ENCODE measurements around the gene HMOX1.
"Not testable (repeated sequence)": the region's sequence is repeated elsewhere in the genome, so short reads cannot be mapped to it uniquely, and the experiment has no call there.

Gene HMOX1

DNA sequence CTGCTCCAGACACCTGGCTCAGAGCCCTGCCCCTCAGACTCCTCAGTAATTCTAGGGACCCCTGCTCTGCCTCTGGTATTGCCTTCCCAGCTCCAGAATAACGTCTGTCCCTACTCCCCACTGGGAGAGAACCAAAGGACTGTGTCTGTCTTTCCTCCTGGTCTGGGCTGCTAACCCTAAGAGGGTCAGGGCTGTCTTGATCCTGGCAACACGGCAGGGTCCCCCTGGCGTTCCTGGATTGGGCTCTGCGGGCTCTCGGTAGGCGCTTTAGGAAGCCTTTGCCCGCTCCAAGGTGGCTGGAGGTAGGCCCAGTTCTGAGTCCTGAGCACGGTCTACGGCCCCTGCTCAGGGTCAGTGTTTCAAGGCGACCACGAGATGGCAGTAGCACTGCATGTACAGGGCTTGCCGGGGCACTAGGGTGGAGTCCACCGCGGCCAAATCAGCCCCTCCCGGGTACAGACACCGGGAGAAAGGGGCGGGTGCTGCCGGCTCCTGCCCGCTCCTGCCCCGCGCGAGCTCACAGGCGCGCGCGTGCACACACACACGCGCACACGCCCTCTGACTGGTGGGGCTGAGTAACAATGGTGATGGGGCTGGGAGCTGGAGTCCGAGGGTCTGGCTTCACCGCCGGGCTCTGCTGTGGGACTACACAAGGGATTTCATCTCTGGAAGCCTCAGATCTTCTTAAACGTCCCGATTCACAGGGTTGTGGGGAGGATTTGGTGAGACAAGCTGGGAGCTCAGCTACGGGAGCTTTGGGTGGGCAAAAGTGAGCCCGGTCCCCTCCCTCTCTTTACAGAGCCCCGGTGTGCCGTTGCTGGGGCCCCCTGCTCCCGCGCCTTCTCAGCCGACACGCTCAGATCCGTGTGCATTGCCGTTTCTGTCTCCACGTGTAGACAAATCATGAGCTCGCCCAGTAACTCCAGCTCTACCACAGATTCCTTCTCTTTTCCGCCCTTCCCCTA, 30.1 kb upstream of the HMOX1 start:
- peak; percentile 90 for DNase-seq (ENCODE audit: low spot score)

DNA sequence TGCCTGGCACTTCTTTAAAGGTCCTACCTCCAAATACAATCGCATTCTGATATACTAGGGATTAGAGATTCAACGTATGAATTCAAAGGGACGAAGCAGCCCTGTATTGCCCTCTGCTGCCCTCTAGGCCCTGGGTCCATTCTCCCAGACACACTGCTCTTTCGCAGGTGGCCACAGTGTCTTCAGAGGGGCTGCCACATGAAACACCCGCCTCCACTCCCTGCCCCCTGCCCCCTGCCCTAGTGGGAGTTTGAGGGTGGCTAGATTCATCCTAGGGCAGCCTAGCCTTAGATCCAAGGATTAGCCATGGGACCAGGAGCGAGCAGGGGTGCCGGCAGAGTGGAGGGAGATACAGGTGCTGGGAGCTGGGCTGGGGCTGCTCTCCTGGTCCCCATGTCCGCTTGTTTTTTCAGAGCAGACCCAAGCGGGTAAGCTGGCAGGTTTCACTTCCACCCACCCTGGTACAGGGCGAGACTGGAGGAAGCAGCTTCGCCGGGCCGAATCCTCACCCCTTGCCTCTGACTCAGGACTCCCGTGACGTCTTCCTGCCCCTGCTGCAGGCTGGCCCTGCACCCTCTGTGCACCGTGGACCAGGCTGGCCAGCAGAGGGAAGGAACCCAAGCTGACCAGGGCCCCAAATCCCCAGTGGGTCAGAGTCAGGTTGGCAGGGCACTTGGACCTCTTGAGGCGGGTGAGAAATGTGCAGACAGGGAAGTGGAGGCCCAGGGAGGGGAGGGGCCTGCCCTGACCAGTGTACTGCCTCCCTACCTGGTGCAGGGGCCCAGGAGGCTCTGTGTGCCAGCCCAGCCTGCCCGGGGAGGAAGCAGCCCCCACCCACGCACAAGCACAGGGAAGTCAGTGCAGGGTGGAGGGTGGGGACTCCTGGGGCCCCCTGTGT, 28.4 kb upstream of the HMOX1 start:
- DNase-seq (ENCODE audit: low spot score): peak; percentile 39

DNA sequence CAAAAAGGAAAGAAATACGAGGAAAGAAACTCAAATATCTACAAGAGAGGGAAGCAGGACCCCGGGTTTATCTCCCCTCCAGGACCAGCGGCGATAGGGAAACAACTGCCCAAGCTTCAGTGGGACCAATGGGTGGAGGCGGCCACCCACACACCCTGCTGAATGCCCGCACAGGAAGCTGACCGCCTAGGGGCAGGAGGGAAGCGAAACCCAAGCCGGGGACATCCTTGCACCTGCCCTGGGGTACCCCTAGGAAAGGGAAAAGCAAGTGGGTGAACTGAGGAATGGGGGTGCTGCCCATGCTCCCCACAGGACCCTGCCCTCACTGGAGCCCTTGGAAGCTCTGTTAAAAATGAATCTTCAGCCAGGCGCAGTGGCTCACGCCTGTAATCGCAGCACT, 27.6 kb upstream of the HMOX1 start:
- no peak for DNase-seq (ENCODE audit: low spot score)

DNA sequence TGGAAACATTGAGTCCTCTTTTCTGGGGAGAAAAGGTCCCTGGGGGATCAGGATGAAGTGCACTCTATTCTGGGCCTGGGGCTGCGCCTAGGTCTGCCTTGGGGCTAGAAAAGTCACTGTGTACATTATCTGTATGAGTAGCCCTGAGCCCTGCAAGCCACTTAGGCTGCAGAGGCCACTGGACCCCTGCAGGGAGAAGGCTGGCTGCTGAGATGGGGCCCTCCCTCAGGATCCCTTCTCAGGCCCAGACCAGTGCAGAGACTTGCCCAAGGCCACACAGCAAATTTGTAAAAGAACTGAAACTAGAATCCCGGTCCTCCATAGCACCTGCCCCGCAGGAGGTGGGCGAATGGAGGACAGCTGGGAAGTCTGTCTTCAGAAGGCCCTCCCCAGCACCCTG, 26.8 kb upstream of the HMOX1 start:
- DNase-seq (ENCODE audit: low spot score): no peak

DNA sequence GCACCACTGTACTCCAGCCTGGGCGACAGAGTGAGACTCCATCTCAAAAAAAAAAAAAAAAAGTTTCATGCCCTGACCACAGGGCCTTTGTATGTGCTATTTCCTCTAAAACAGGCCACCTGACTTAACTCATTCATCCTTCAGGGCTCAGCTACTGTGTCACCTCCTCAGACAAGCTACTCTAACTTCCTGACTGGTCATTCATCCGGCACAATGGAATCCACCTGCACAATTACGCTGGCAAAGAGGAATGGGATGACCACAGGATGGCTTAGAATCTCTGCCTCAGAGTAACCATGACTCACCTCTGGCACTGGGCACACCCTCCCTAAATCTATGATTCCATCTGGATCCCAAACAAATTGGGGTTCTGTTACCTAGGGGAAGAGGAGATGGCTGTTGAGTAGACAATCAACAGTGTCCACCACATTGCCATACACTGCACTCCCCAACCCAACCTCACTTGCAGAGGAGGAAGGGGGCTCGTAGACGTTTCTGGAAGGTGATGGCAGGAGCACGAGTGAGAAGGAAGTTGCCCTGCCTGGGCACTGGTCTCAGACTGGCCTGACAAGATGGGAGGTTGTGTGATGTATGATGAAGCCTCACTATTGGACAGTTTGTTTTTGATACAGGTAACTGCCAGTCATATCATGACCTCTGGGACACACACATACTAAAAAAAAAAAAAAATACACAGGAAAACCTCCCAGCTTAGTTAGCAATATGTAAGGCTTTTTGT, 22.8 kb upstream of the HMOX1 start:
- DNase-seq (ENCODE audit: low spot score): no peak

DNA sequence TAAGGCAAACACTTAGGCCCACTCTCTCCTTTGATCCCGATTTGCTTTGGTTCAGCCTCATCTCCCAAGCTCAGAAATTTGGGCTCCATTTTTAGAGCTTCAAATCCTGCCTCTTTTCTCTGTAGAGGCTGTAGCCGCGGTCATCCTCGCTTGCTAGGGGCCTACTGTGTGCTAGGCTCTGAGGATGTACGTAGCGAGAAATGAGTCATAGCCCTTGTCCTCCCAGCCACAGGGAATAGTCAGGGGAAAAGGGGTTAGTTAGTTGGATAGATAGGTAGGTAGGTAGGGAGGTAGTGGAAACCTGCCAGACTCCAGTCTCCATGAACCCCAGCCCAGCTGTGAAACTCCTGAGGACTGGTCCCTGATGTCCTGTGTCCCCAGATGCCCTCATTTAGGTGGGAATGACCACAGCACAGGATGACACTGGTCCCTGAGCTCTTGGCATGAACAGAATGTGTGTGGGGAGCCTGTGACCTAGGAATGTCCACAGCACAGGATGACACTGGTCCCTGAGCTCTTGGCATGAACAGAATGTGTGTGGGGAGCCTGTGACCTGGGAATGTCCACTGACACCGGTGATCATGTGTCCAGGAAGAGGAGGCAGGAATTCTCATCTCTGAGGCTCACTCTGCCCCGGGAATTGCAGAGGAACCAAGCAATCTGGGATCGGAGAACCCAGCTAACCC, 21.4 kb upstream of the HMOX1 start:
- no peak for DNase-seq (ENCODE audit: low spot score)

DNA sequence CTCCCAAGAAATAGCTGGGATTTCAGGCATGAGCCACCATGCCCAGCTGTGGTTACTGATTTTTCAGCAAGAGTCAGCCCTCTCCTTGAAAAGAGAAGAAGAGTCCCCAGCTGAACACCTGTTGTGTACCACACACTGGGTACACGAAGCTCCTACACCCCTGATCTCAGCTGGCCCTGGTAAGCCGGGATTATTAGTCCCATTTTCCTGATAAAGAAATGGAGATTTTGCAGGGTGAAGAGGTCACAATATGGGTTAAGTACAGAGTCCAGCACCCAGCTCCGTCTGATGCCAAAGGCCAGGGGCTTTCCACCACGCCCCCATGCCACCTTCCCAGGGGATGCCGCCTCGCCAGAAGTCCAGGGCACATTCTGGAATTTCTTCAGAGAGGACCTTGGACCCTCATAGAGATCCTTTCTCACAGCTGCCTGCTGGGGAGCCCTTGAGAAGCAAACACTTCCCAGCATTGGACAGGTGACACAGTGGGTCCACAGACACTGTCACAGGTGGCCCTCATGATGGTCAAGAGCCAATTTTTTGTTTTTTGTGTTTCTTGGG, 19.8 kb upstream of the HMOX1 start:
- DNase-seq (ENCODE audit: low spot score): no peak

DNA sequence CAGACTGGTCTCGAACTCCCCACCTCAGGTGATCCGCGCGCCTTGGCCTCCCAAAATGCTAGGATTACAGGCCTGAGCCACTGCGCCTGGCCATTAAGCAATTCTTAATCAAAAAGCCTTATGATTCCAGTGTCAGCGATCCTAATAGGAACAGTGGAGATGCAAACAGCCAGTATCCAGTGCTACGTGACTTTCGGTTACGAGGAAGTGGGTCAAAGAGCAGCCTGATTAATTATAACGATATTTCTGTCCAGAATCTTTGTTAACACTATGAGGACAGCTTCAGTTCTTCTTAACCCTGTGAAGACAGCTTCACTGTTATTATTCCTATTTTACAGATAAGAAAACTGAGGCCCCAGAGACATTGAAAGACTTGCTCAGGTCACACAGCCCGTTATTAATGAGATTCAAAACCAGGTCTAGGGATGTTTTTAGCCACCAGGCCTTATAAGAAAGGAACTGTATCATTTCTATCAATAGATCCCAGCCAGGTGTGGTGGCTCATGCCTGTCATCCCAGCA, 17.3 kb upstream of the HMOX1 start:
- DNase-seq (ENCODE audit: low spot score): no peak

DNA sequence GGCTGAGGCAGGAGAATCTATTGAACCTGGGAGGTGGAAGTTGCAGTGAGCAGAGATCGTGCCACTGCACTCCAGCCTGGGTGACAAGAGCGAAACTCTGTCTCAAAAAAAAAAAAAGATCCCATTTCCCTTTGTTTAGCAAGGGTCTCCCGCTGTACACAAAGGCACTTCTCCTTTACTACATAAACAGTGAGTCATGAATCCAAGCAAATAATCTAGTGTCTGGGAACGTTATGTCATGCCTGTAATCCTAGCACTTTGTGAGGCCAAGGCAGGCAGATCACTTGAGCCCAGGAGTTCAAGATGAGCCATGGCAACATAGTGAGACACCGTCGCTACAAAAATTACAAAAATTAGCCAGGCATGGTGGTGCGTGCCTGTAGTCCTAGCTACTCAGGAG, 16.7 kb upstream of the HMOX1 start:
- DNase-seq (ENCODE audit: low spot score): not testable (repeated sequence)

DNA sequence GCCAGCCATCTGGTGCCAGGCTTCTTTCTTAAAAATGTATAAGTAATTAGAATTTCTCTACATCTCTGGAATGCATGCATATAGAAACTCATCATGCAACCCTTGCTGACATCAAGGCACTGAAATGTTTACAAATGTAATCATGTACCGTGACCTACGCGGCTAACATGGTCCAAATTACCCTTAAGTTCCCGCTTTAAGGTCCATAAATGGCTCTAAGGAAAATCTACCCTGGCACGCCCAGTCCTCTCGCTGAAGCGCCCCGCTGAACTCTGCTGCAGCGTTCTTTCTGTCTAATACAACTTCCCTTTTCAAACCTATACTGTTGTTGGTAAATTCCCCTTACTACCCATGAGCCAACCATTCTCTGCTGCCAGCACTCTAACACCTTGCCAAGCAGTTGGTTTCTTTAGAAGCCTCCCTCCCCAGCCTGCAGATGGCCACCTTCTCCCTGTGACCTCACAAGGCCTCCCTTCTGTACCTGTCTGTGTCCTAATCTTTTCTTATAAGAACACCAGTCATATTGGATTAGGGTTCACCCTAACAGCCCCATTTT, 13.5 kb upstream of the HMOX1 start:
- peak; percentile 54 for DNase-seq (ENCODE audit: low spot score)

DNA sequence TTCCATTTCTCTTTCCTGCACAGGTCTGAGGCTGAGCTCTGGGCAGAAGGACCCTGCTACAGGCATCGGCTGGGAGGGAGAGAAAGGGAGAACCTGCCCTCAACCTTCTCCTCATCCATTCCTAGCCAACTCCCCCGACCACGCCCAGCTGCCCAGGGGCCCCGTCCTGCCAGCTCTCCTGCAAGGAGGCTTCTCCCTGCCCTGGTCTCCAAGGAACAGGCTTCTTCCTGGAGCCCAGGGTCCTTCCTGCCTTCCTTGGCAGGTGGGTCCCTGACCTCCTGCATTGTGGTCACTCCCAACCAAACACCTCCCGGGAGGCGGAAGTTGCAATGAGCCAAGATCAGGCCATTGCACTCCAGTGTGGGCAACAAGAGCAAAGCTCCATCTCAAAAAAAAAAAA, 12.5 kb upstream of the HMOX1 start:
- DNase-seq (ENCODE audit: low spot score): no peak

DNA sequence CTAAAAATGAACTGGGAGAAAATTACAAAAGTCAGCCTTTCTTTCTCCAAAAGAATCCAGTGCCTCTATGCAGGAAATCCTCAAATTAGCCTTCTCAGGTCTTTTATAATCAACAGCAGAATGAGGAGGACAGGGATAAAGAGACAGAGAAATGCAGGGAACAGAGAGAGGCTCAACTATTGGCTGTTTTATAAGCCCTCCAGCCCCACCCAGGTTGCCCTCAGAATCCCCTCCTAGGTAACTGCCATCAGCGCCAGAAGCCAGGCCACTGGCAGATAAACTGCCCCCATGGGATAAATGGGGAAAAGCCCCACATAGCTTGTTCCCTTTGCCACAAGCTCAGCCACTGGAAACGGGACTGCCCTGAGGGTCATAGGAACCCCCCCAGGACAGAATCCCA, 10.9 kb upstream of the HMOX1 start:
- no peak for DNase-seq (ENCODE audit: low spot score)

DNA sequence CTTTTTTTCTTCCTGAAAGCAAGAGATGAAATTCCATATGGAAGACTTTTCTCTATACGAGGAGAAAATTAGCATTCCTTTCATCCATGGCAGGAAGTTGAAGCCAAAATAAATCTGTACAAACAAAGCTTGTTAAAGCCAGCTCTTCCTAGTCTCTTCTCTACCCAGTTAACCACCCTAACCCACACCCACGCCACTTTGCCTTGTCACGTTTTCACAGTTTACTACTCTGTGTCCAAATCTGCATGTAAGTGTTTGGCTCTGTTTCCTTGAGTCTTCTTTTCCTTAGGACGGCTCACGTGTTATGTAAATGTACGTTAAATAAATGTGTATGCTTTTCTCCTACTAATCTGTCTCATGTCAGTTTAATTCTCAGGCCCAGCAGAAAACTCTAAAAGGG, 7.1 kb upstream of the HMOX1 start:
- DNase-seq (ENCODE audit: low spot score): peak; percentile 42

DNA sequence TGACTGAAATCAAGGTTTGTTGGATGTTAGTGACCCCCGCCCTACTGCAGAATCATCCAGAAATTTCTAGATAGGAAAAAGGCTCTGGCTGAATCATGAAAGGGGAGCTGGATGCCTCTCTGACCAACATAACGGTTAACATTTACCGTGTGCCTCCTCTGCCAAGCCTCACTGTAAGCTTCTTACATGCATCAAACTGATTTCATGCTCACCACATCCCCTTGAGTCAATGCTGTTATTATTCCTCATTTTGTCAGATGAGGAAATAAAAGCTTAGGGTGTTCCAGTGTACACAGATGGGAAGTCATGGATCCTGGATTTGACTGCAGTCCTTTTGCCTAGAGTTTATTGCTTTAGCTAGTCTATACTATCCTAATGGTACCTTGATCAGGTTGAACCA, 5.9 kb upstream of the HMOX1 start:
- no peak for DNase-seq (ENCODE audit: low spot score)

DNA sequence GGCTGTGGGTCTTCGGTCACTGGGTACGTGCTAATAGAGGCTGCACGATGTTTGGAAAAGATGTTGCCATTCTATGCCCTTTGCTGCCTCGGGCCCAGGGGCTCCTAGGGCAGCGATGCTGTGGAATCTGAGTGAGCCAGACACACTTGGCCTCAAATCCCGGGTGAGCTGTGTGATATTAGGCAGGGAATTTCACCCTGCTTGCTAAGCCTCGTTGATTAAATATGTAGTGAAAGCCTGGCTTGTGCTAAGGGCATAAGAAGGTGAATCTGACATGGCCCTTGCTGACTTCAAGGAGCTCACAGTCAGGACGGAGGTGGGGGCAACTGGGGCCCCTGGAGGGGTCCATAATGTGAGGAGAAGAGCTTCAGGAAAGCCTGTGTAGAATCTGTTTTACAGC, 5.4 kb upstream of the HMOX1 start:
- DNase-seq (ENCODE audit: low spot score): no peak

DNA sequence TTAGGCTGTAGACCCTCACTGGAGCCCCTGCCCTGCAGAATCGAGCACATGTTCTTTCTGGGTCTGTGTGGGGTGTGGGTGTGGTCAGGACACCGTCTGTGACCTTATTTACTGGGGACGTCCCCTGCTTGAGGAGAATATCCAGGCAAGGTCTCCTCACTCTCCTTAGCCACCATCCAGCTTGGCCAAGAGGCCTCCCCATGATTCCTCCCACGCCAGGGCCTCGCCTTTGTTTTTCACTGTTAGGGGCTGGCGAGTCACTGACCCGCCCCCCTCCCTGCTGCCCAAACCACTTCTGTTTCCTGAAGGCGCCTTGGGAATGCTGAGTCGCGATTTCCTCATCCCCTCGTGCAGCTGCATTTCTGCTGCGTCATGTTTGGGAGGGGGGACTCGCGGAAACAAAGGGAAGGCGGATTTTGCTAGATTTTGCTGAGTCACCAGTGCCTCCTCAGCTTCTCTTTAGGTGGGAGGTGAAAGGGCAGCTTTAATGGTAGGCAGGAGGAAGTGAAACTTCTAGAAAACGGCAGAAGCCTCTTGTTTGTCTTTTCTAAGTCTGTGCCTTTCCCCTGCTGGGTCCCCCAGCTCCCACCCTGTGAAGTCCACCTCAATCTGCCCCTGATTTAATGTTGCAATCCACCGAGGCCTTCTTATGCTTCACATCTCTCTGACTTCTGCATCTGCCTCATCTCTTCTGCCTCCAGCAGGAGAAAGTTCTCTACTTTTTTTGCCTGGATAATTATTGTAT, 4.0 kb upstream of the HMOX1 start:
- peak; percentile 63 for DNase-seq (ENCODE audit: low spot score)

DNA sequence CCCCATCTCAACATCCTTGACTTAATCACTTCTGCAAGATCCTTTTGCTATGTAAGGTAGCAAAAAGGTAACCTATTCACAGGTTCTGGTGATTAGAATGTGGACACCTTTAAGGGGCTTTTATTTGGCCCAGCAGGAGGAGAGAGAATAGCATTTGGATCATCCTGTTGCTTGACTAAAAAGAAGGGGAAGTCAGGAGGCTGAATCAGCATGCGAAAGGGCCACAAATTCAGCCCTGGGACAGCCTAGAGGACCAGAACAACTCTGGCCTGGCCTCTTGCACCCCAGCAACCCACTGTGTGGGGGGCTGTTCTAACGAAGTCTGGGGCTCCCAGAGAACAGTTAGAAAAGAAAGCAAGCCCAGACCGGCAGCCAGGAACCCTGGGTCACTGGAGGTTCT, 3.2 kb upstream of the HMOX1 start:
- DNase-seq (ENCODE audit: low spot score): no peak

DNA sequence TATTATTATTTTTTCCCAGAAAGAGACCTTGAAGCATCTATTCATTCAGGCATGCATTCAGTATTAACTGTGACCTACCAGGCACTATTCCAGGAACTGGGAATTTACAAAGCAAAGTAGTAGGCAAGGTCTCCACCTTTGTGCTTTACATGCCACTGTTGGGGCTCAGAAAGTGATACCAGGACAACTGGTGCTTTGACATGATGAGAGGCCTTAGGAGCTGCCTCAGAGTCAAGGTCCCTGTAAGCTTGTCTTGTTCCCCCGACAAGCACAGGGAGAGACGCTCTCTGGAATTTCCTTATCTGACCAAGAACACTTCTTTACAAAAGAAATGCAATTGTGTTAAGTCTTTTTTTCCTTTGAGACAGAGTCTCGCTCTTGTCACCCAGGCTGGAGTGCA, 2.3 kb upstream of the HMOX1 start:
- DNase-seq (ENCODE audit: low spot score): no peak

DNA sequence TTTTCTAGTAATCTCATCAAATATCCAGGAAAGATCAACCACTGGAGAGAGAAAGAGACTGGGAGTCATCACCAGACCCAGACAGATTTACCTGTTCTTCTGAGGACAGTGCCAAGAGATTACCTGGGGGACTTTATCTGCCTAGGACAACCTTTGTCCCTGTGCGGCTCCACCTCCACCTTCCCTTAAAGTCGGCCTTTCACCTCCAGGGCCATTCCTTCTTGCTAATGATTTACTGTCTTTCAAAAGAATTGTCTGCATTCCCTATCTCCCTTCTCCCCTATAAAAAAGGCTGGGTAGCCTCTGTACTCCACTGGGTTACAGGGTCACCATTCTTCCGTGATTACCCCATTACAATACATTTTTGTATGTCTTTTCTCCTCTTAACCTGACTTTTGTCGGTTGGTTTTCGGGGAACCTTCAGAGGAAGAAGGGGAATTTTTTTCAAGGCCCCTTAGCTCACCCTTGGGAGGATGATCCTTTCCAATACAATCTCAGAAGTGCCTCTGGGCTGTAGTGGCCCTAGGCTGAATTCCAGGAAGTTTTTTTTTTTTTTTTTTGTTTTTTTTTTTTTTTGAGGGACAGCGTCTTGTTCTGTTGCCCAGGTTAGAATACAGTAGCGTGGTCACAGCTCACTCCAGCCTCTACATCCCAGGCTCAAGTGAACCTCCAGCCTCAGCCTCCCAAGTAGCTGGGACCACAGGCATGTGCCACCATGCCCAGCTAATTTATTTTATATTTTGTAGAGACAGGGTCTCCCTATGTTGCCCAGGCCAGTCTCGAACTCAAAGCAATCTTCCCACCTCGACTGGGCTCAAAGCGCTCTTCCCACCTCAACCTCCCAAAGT, 1.5 kb upstream of the HMOX1 start:
- no peak for DNase-seq (ENCODE audit: low spot score)
